NCI-H82 treated with DMSO at 0.1 percent for 48 hours (cell line): ENCODE data around the gene BUD23.
A peak's percentile ranks its signal among the peaks of the same experiment; 100 is the strongest.
"Not testable (repeated sequence)": the region's sequence is repeated elsewhere in the genome, so short reads cannot be mapped to it uniquely, and the experiment has no call there.

Source experiments
- DNase-seq: peaks from one replicate; lab custom pipeline; 2025; ENCODE audit not compliant: unreplicated experiment; lab: John Stamatoyannopoulos, UW

The BUD23 gene

GRCh38 chr7:73683056-73683787, at the start of gene BUD23, which contains the start of gene DNAJC30:
Gene BUD23 (plus strand): TSS chr7:73683597. CDS start chr7:73683626, 29 bp downstream.
Gene DNAJC30 (minus strand): TSS chr7:73683453. CDS start chr7:73683423, 30 bp downstream.
- DNase-seq = peak; percentile 78

DNA sequence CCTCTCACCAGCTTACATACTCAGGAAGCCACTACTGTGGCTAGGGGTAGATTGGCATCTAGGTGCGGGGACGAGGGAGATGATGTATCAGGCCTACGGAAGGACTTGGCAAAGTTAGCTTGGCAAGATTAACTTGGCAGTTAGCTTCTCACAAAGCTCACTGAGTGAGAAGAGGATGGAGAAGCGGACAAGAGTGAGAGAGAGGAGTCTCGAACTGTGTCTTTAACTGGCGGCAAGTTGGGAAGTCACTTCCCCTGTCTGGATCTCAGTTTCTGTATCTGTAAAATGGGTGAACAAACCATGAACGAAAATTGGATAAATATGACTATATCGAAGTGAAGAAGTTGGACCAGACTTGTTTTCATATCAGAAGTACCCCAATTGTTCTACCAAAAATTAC, 49.6 kb upstream of the BUD23 start:
- DNase-seq = no peak

GRCh38 chr7:73635428-73636200, 47.8 kb upstream of the BUD23 start:
- no peak for DNase-seq

GRCh38 chr7:73638911-73639310, 44.5 kb upstream of the BUD23 start:
- no peak for DNase-seq

DNA sequence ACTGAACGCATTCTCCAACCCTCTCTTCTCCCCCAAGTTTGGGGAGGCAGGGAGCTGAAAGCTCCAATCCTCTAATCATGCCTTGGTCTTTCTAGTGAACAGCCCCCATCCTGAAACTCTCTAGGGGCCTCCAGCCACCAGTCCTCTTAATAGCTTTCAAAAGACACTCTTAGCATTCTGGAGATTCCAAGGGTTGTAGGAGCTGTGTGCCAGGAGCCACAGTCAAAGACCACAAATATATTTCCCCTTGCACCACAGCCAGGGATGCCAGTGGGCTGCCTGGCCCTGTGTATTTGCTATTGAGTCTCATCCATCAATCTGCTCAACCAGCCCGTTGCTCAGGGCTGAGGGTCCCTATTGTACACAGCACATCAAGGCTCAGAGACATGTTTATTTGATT, 40.6 kb upstream of the BUD23 start:
- DNase-seq = no peak

GRCh38 chr7:73644688-73645286, 38.6 kb upstream of the BUD23 start:
- no peak for DNase-seq

- no peak for DNase-seq
Observed at GRCh38 chr7:73645643-73646174, 37.7 kb upstream of the BUD23 start.

GRCh38 chr7:73646785-73647724, 36.3 kb upstream of the BUD23 start:
- DNase-seq = no peak

- no peak for DNase-seq
Observed at GRCh38 chr7:73647725-73648592, 35.4 kb upstream of the BUD23 start.

GRCh38 chr7:73648593-73649332, 34.6 kb upstream of the BUD23 start:
- DNase-seq = no peak

DNA sequence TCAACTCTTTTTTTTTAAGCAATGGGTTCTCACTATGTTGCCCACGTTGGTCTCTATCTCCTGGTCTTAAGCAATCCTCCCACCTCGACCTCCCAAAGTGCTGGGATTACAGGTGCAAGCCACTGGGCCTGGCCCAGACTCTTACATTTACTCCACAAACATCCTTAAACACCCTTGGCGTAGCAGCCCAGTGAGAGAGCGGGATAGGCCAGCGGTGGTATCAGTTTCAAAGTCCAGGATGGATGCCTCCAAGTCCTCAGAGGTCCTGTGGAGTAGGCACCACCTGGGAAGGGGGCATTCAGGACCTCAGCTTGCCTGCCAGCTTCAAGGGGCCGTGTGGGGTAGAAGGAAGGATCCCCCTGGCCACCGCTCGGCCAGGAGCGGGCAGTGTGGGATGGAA, 33.8 kb upstream of the BUD23 start:
- no peak for DNase-seq

- DNase-seq = no peak
Observed at GRCh38 chr7:73650524-73650923, 32.9 kb upstream of the BUD23 start.

- DNase-seq = peak; percentile 43
Observed at GRCh38 chr7:73652541-73652949, 30.9 kb upstream of the BUD23 start.

- not testable (repeated sequence) for DNase-seq
Observed at GRCh38 chr7:73655309-73655708, 28.1 kb upstream of the BUD23 start.

GRCh38 chr7:73659983-73660382, 23.4 kb upstream of the BUD23 start:
- no peak for DNase-seq

GRCh38 chr7:73660594-73660993, 22.8 kb upstream of the BUD23 start:
- DNase-seq = not testable (repeated sequence)

GRCh38 chr7:73663033-73663432, 20.4 kb upstream of the BUD23 start:
- no peak for DNase-seq

DNA sequence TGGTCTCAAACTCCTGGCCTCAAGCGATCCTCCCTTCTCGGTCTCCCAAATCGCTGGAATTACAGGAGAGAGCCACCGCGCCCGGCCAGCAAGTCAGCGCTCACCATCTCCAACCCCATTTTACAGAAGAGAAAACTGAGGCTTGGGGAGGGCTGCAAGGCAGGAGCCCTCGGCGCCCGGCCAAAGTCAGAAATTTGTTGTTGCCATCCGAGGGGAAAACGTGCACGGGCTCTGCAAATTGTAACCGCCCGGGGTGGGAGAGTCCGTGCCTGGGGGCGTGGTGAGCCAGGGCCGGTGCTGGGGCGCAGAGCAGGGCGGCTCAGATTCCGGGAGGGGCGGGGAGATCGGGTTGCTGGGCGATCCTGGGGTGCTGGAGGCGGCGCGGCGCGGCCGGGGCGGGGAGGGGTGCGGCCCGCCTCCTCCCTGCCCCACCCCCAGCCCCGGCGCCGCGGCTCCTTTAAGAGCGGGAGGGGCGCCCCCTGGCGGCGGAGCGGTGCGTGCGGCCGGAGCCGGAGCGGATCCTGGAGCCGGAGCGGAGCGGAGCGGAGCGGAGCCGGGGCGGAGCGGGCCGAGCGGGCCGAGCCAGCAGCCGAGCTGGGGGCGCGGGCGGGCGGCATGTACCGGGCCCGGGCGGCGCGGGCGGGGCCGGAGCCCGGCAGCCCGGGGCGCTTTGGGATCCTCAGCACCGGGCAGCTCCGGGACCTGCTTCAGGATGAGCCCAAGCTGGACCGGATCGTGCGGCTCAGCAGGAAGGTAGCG, 15.9 kb upstream of the BUD23 start, which contains the start of gene VPS37D:
TSS of gene VPS37D (plus strand) at position 488 of the 759 bp plus-strand sequence. CDS start at position 616, 128 bp downstream.
- peak; percentile 23 for DNase-seq
